H9 (cell line): ENCODE results near the gene CNRIP1. TPM values are rescaled to one million over a fixed set of nuclear protein-coding genes. Genes with fewer than 3 reads are reported as not detected.

Experiments
- DNase-seq: peaks from one replicate; pipeline ENCODE4 v3.0.0-alpha.2; 2017
- H2AFZ ChIP-seq: one replicate; pipeline ENCODE4 v1.6.1; 2013; ENCODE audit warnings: mild to moderate bottlenecking, low read length, control low read depth, moderate library complexity
- H2AK5ac ChIP-seq: 2 replicates; pipeline ENCODE4 v1.6.1; 2013; ENCODE audit warnings: low read length, control low read depth, mixed read lengths; ENCODE audit not compliant: insufficient read length
- H2BK120ac ChIP-seq: one replicate; pipeline ENCODE4 v1.6.1; 2013; ENCODE audit warnings: low read depth, mild to moderate bottlenecking, low read length, control low read depth, inconsistent platforms; ENCODE audit not compliant: poor library complexity, severe bottlenecking
- H2BK12ac ChIP-seq: 2 replicates; pipeline ENCODE4 v1.6.1; 2013; ENCODE audit warnings: low read length, control low read depth, mixed read lengths, low read depth; ENCODE audit not compliant: insufficient read length
- H2BK15ac ChIP-seq: 2 replicates; pipeline ENCODE4 v1.6.1; 2013; ENCODE audit warnings: low read depth, low read length, control low read depth
- H2BK20ac ChIP-seq: one replicate; pipeline ENCODE4 v1.6.1; 2013; ENCODE audit warnings: low read depth, mild to moderate bottlenecking, low read length, control low read depth, inconsistent platforms; ENCODE audit not compliant: poor library complexity, severe bottlenecking
- H2BK5ac ChIP-seq: 2 replicates; pipeline ENCODE4 v1.6.1; 2013; ENCODE audit warnings: low read length, control low read depth, mixed read lengths; ENCODE audit not compliant: insufficient read length
- H3K14ac ChIP-seq: 2 replicates; pipeline ENCODE4 v1.6.1; 2013; ENCODE audit warnings: low read length, control low read depth; ENCODE audit not compliant: insufficient read depth
- H3K18ac ChIP-seq: 2 replicates; pipeline ENCODE4 v1.6.1; 2013; ENCODE audit warnings: low read depth, mild to moderate bottlenecking, mixed read lengths, low read length, control low read depth; ENCODE audit not compliant: insufficient read length
- H3K23ac ChIP-seq: 2 replicates; pipeline ENCODE4 v1.6.1; 2013; ENCODE audit warnings: low read length, control low read depth, mixed read lengths, low read depth; ENCODE audit not compliant: insufficient read length
- H3K23me2 ChIP-seq: 2 replicates; pipeline ENCODE4 v1.6.1; 2013; ENCODE audit warnings: low read depth, mild to moderate bottlenecking, mixed read lengths, low read length, control low read depth; ENCODE audit not compliant: insufficient read length, poor library complexity, severe bottlenecking
- H3K27ac ChIP-seq: 2 replicates; pipeline ENCODE4 v1.5.1; 2013; ENCODE audit warnings: low read length, control low read depth, mixed read lengths, low read depth; ENCODE audit not compliant: insufficient read length
- H3K27me3 ChIP-seq: 2 replicates; pipeline ENCODE4 v1.6.1; 2013; ENCODE audit warnings: low read length, control low read depth, inconsistent platforms; ENCODE audit not compliant: insufficient read depth
- H3K4ac ChIP-seq: 2 replicates; pipeline ENCODE4 v1.6.1; 2013; ENCODE audit warnings: low read depth, mild to moderate bottlenecking, control low read depth, inconsistent platforms, low read length, moderate library complexity
- H3K4me1 ChIP-seq: 2 replicates; pipeline ENCODE4 v1.6.1; 2013; ENCODE audit warnings: low read length, control low read depth, inconsistent platforms; ENCODE audit not compliant: insufficient read depth
- H3K4me2 ChIP-seq: 2 replicates; pipeline ENCODE4 v1.6.1; 2013; ENCODE audit warnings: low read length, control low read depth, mixed read lengths; ENCODE audit not compliant: insufficient read length, insufficient read depth
- H3K56ac ChIP-seq: 2 replicates; pipeline ENCODE4 v1.6.1; 2013; ENCODE audit warnings: low read depth, mild to moderate bottlenecking, mixed read lengths, low read length, control low read depth; ENCODE audit not compliant: insufficient read length
- H3K79me1 ChIP-seq: 2 replicates; pipeline ENCODE4 v1.6.1; 2013; ENCODE audit warnings: low read depth, mild to moderate bottlenecking, moderate library complexity, low read length, control low read depth, inconsistent platforms; ENCODE audit not compliant: insufficient read depth, poor library complexity, severe bottlenecking
- H3K79me2 ChIP-seq: 2 replicates; pipeline ENCODE4 v1.6.1; 2013; ENCODE audit warnings: low read length, control low read depth, inconsistent platforms; ENCODE audit not compliant: insufficient read depth
- H3K9ac ChIP-seq: 2 replicates; pipeline ENCODE4 v1.6.1; 2013; ENCODE audit warnings: low read length, control low read depth, mixed read lengths; ENCODE audit not compliant: insufficient read length; ENCODE audit errors: extremely low read depth
- H3K9me3 ChIP-seq: one replicate; pipeline ENCODE4 v1.6.1; 2013; ENCODE audit warnings: low read depth, low read length, inconsistent platforms; ENCODE audit not compliant: control insufficient read depth
- H3T11ph ChIP-seq: one replicate; pipeline ENCODE4 v1.6.1; 2013; ENCODE audit warnings: mild to moderate bottlenecking, low read length, control low read depth, inconsistent platforms
- H4K20me1 ChIP-seq: one replicate; pipeline ENCODE4 v1.6.1; 2013; ENCODE audit not compliant: control insufficient read depth, insufficient read length, insufficient read depth
- H4K5ac ChIP-seq: 2 replicates; pipeline ENCODE4 v1.6.1; 2013; ENCODE audit warnings: low read depth, mild to moderate bottlenecking, mixed read lengths, low read length, control low read depth; ENCODE audit not compliant: insufficient read length
- H4K8ac ChIP-seq: replicated peaks from 2 replicates; pipeline ENCODE4 v1.6.1; 2013; ENCODE audit warnings: low read length, control low read depth, mixed read lengths, low read depth; ENCODE audit not compliant: insufficient read length
- H4K91ac ChIP-seq: 2 replicates; pipeline ENCODE4 v1.6.1; 2013; ENCODE audit warnings: low read depth, mild to moderate bottlenecking, moderate library complexity, mixed read lengths, low read length, control low read depth; ENCODE audit not compliant: insufficient read length
- H3K27ac Mint-ChIP-seq, 3 experiments: 2 replicates in 2 of 3; 3 replicates in 1 of 3; pipeline ENCODE4 v1.8.0; 2020 to 2021; ENCODE audit warnings: mixed read lengths in 3 of 3, mild to moderate bottlenecking in 1 of 3, moderate library complexity in 1 of 3
- H3K27me3 Mint-ChIP-seq: 2 replicates; pipeline ENCODE4 v1.8.0; 2021; ENCODE audit warnings: low read depth, mild to moderate bottlenecking, moderate library complexity, mixed read lengths
- H3K36me3 Mint-ChIP-seq, 3 experiments: 2 replicates in 2 of 3; 3 replicates in 1 of 3; pipeline ENCODE4 v1.8.0; 2020 to 2021; ENCODE audit warnings: low read depth in 3 of 3, mixed read lengths in 3 of 3; ENCODE audit not compliant: insufficient read depth in 1 of 3
- H3K4me1 Mint-ChIP-seq, 2 experiments: 2 replicates each; pipeline ENCODE4 v1.8.0; 2020; ENCODE audit warnings: mixed read lengths in 2 of 2
- H3K4me3 Mint-ChIP-seq, 2 experiments: 2 replicates in 1 of 2; 3 replicates in 1 of 2; pipeline ENCODE4 v1.8.0; 2020 to 2021; ENCODE audit warnings: mild to moderate bottlenecking in 2 of 2, mixed read lengths in 2 of 2, moderate library complexity in 1 of 2
- H3K9me3 Mint-ChIP-seq, 2 experiments: 2 replicates in 1 of 2; 3 replicates in 1 of 2; pipeline ENCODE4 v1.8.0; 2020; ENCODE audit warnings: mild to moderate bottlenecking in 2 of 2, mixed read lengths in 2 of 2, moderate library complexity in 1 of 2
- CTCF ChIP-seq: fragments of 200-600 bp; sonication (generic); conservative IDR thresholded peaks from 3 replicates; pipeline ENCODE4 v1.8.0; 2021; ENCODE audit warnings: antibody characterized with exemption, mild to moderate bottlenecking
- WGBS: extraction: QIAGEN DNeasy Blood & Tissue Kit; methylation state at CpG from one replicate; pipeline ENCODE4 v1.1.7; 2013; ENCODE audit warnings: missing lambda C conversion rate, low lambda C conversion rate, mixed read lengths; ENCODE audit not compliant: insufficient read length; ENCODE audit errors: extremely low coverage; 5-methylcytosine and 5-hydroxymethylcytosine counted together
- total RNA-seq: library from RNA; stranded (reverse); gene quantifications from 2 replicates; pipeline ENCODE4 v1.2.1, GENCODE V29; 2021

CNRIP1 gene
- total RNA-seq, 1 experiment from 2014 or later = 0.70 TPM

GRCh38 chr2:68293024-68293423 is 26.7 kb downstream of the CNRIP1 start:
- H4K8ac ChIP-seq = no peak overlapping the region
- no peaks in the 10 kb centered on the region for H3K9me3 ChIP-seq
- no peak overlapping the region for H4K5ac ChIP-seq
- no peak overlapping the region for H3K56ac ChIP-seq
- H3K27me3 ChIP-seq = no peaks in the 10 kb centered on the region
- TF ChIP-seq CTCF = no peak
- no peaks in the 10 kb centered on the region for H3K27me3 Mint-ChIP-seq
- H3K4me1 Mint-ChIP-seq = peaks cover 0 to 3% of the 10 kb centered on the region in 2 experiments; a peak in 1 of 4 replicates
- no peaks in the 10 kb centered on the region for H4K20me1 ChIP-seq
- no peak overlapping the region for H3T11ph ChIP-seq
- no peak overlapping the region for H3K4me2 ChIP-seq
- no peaks in the 10 kb centered on the region for H3K4me1 ChIP-seq
- H3K23ac ChIP-seq = no peak overlapping the region
- no peaks in the 10 kb centered on the region for H3K23me2 ChIP-seq
- DNase-seq = no peak
- no peak overlapping the region for H2BK20ac ChIP-seq
- H3K18ac ChIP-seq = no peak overlapping the region
- no peak overlapping the region for H3K4me3 Mint-ChIP-seq
- no peak overlapping the region for H3K14ac ChIP-seq
- H2AFZ ChIP-seq = no peak overlapping the region
- no peak overlapping the region for H4K91ac ChIP-seq
- H3K9me3 Mint-ChIP-seq = no peaks in the 10 kb centered on the region; a peak in 1 of 5 replicates
- no peak overlapping the region for H3K4ac ChIP-seq
- H3K79me2 ChIP-seq = no peaks in the 10 kb centered on the region
- no peak overlapping the region for H3K27ac Mint-ChIP-seq
- H2AK5ac ChIP-seq = no peak overlapping the region
- H2BK120ac ChIP-seq = no peak overlapping the region
- no peak overlapping the region for H3K9ac ChIP-seq
- H2BK12ac ChIP-seq = no peak overlapping the region
- no peaks in the 10 kb centered on the region for H3K36me3 Mint-ChIP-seq
- no peak overlapping the region for H2BK15ac ChIP-seq
- no peaks in the 10 kb centered on the region for H3K79me1 ChIP-seq
- no CpG with 5 or more reads among the region's 4 CpGs for WGBS
- no peak overlapping the region for H2BK5ac ChIP-seq
- no peak overlapping the region for H3K27ac ChIP-seq
